Spinal cord (tissue), 10 donors: Measurements from ENCODE around the gene TARBP1. TPM values are rescaled to one million over a fixed set of nuclear protein-coding genes. Genes with fewer than 3 reads are reported as not detected.

ENCODE experiments used
- DNase-seq, 6 donors: peaks; one replicate each; pipeline versions ENCODE4 v3.0.0 to v3.0.0-alpha.2; 2013 to 2015; ENCODE audit warnings: low spot score in 6 of 6, low read depth in 4 of 6
- H3K27ac ChIP-seq: one replicate; pipeline ENCODE4 v1.5.1; 2013; ENCODE audit warnings: low read depth, low read length, control low read depth
- H3K27me3 ChIP-seq: one replicate; pipeline ENCODE4 v1.6.1; 2013; ENCODE audit warnings: low read length; ENCODE audit not compliant: control insufficient read depth, insufficient read depth
- H3K36me3 ChIP-seq: one replicate; pipeline ENCODE4 v1.6.1; 2013; ENCODE audit warnings: low read length; ENCODE audit not compliant: control insufficient read depth, insufficient read depth
- H3K4me1 ChIP-seq: one replicate; pipeline ENCODE4 v1.6.1; 2013; ENCODE audit warnings: low read length; ENCODE audit not compliant: control insufficient read depth, insufficient read depth
- H3K4me3 ChIP-seq: one replicate; pipeline ENCODE4 v1.5.1; 2013; ENCODE audit warnings: low read depth, low read length, control low read depth
- H3K9me3 ChIP-seq: one replicate; pipeline ENCODE4 v1.6.1; 2013; ENCODE audit warnings: low read length; ENCODE audit not compliant: control insufficient read depth, insufficient read depth
- WGBS: methylation state at CpG from one replicate; pipeline ENCODE4 v1.1.5; 2013; ENCODE audit warnings: missing lambda C conversion rate; ENCODE audit not compliant: insufficient coverage; 5-methylcytosine and 5-hydroxymethylcytosine counted together
- polyA plus RNA-seq, 2 donors: library from polyadenylated mRNA; unstranded; fragments of 120-200 nt; gene quantifications; one replicate each; pipeline ENCODE4 v1.2.1, GENCODE V29; 2013; ENCODE audit not compliant: insufficient read length in 2 of 2
- total RNA-seq, 2 donors: library from RNA; depleted of rRNA in 1 of 2; stranded (reverse); fragments of 120-200 nt in 1 of 2; fragments of >200 nt in 1 of 2; gene quantifications; one replicate each; pipeline versions ENCODE4 v1.2.3 to v1.2.4, GENCODE V29; 2013 to 2014
- donor health status: healthy.

Gene TARBP1
- total and polyA plus RNA-seq, 4 donors, result 51.8 to 127 (median 73.6) TPM

DNA sequence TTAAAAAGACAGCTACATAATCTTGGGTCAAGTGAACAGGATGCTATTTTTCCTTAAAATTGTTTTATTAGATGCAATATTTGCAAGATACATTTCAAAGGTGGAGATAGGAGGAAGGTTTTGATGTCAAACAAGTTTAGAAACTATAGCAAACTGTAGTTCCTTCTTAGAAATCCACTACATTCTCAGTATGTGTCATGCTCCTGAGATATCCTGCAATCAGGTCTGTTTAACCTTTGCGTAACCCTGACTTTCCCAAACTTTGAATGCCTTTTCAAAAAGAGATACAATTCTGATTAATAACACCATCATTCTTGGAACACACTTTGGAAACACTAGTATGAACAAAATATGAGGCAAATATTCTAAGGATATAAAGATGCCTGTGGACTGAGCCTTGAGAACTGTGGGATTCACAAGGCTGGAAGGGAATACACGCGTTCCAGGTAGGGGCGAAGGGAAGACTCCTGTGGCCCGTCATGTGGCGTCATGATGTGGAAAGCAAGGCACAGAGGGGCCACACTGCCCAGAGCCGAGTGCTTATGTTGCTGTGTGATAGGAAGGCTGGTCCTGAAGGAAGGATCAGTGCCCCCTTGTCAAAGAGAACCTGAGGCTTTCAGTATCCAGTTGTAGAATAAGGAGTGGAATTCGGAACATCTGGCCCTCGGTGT, 19.6 kb upstream of the TARBP1 start:
- Histone ChIP-seq H3K27me3 (no peaks in the 10 kb centered on the region), H3K36me3 (no peaks in the 10 kb centered on the region), H3K4me3 (no peak overlapping the region), H3K27ac (peak overlapping the region; percentile 95), H3K4me1 (peaks cover 12% of the 10 kb centered on the region), H3K9me3 (no peaks in the 10 kb centered on the region)
- DNase-seq, result no peak
- 67% methylated on average over 9 of the region's 9 CpGs for WGBS

DNA sequence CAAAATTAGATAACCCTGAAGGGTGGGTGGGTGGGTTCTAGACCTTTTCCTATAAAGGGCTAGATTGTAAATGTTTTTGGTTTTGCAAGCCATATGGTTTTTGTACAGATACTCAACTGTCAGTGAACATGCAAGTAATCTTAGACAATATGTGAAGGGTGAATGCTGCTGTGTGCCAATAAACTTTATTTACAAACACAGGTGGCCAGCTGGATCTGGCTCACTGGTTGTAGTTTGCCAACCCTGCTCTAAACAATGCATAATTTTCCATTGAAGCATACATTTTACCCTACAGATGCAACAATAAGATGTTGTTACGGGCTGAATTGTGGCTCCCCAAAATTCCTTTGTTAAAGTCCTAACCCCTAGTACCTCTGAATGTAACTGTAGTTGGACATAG, 18.6 kb upstream of the TARBP1 start:
- Histone ChIP-seq H3K36me3 (no peaks in the 10 kb centered on the region), H3K27me3 (no peaks in the 10 kb centered on the region), H3K4me1 (peaks cover 12% of the 10 kb centered on the region), H3K27ac (no peak overlapping the region), H3K9me3 (no peaks in the 10 kb centered on the region), H3K4me3 (no peak overlapping the region)
- DNase-seq, result no peak
- no CpG with 5 or more reads among the region's 1 CpG for WGBS

- no peaks in the 10 kb centered on the region for H3K27me3 ChIP-seq
- peaks cover 12% of the 10 kb centered on the region for H3K4me1 ChIP-seq
- no peaks in the 10 kb centered on the region for H3K9me3 ChIP-seq
- WGBS, result 75% methylated on average over 5 of the region's 7 CpGs
- H3K27ac ChIP-seq, result peak overlapping the region; percentile 33
- no peak overlapping the region for H3K4me3 ChIP-seq
- no peak for DNase-seq
- no peaks in the 10 kb centered on the region for H3K36me3 ChIP-seq
Measured at GRCh38 chr1:234495231-234495990, 16.4 kb upstream of the TARBP1 start.

DNA sequence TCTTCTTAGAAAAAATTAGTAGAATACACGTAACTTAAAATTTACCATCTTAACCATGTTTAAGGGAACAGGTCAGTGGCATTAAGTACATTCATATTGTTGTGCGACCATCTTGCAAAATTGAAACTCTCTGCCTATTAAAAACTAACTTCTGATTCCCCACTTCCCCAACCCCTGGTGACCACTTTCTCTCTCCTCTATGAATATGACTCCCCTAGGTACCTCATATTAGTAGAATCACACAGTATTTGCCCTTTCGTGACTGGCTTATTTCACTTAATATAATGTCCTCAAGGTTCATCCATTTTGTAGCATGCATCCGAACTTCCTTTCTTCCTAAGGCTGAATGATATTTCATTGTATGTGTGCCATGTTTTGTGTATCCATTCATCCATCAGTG, 15.1 kb upstream of the TARBP1 start:
- no peaks in the 10 kb centered on the region for H3K9me3 ChIP-seq
- no peak overlapping the region for H3K27ac ChIP-seq
- H3K36me3 ChIP-seq, result no peaks in the 10 kb centered on the region
- no peak overlapping the region for H3K4me3 ChIP-seq
- DNase-seq, result no peak
- 100% methylated on average over 1 of the region's 4 CpGs for WGBS
- H3K27me3 ChIP-seq, result no peaks in the 10 kb centered on the region
- peaks cover 6% of the 10 kb centered on the region for H3K4me1 ChIP-seq

- H3K36me3 ChIP-seq, result no peaks in the 10 kb centered on the region
- H3K27ac ChIP-seq, result no peak overlapping the region
- 70% methylated on average over 2 of the region's 4 CpGs for WGBS
- peaks cover 4% of the 10 kb centered on the region for H3K4me1 ChIP-seq
- H3K4me3 ChIP-seq, result no peak overlapping the region
- no peaks in the 10 kb centered on the region for H3K27me3 ChIP-seq
- peak in 1 of 6 donors; percentile 46 for DNase-seq
- H3K9me3 ChIP-seq, result no peaks in the 10 kb centered on the region
Measured at GRCh38 chr1:234490793-234491479, 12.0 kb upstream of the TARBP1 start.

DNA sequence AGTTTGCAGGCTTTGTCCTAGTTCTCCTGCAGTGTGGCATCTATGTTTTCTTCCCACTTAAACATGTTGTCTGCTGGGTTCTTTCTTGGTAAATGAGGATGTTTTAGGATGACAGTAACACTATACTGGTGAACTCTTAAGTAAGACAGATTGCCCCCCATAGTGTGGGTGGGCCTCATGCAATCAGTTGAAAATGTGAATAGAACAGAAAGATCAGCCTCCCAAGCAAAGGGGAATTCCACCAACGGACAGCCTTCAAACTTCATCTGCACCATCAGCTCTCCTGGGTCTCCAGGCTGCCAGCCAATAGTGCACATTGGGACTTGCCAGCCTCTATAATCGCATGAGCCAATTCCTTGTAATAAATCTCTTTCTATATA, 10.7 kb upstream of the TARBP1 start:
- no peaks in the 10 kb centered on the region for H3K36me3 ChIP-seq
- 58% methylated on average over 2 of the region's 2 CpGs for WGBS
- DNase-seq, result no peak

GRCh38 chr1:234489007-234489697, 10.2 kb upstream of the TARBP1 start:
- peak in 1 of 6 donors; percentile 87 for DNase-seq
- Histone ChIP-seq H3K4me1 (peaks cover 4% of the 10 kb centered on the region), H3K27me3 (no peaks in the 10 kb centered on the region), H3K27ac (no peak overlapping the region), H3K36me3 (no peaks in the 10 kb centered on the region), H3K9me3 (no peaks in the 10 kb centered on the region), H3K4me3 (no peak overlapping the region)
- 47% methylated on average over 10 of the region's 11 CpGs for WGBS

More for the DNA sequence above, 10.7 kb upstream of the TARBP1 start:
- H3K4me3 ChIP-seq, result no peak overlapping the region
- peaks cover 4% of the 10 kb centered on the region for H3K4me1 ChIP-seq
- H3K27ac ChIP-seq, result no peak overlapping the region
- H3K9me3 ChIP-seq, result no peaks in the 10 kb centered on the region
- H3K27me3 ChIP-seq, result no peaks in the 10 kb centered on the region

DNA sequence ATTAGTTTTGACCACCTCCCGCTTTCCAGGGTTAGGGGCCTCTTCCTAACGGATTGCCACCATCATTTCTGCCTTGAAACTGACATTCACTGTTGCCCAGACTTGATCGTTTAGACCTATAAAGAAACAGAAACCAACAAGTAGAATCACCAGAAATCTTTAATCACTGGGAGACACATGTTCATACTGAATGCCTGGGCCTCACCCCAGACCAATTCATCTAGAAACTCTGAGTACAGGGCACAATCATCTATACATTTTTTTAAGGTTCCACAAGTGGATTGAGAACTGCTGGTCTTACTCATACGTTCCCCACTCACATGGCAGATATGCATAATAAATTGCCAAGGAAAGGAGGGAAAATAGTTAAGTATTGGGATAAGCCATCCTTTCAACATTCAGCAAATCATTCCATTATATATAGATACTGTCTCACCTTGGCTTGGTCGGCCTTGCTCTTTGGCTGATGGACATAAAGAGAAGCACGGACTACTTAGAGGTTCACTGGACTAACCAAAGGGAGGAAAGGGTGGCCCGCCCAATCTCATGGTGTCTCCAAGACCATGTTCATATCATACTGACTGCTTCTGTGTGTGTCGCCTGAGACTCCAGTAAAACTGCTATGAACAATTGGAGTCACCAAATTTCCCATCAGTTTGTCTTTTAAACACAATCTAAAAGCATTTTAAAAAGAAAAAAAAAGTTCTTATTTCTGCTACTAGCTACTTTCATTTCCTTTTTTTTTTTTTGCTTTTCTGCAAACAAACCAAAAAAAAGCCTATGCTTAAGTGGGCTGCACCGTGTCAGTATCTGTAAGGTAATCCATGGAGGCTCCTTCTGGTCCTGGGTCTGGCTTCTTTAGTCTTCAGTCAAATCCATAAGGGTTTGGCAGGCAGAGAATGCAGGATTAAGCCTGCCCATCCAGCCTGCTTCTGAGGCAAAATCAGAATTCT, 9.4 kb upstream of the TARBP1 start:
- H3K4me1 ChIP-seq, result peaks cover 4% of the 10 kb centered on the region
- WGBS, result 81% methylated on average over 5 of the region's 9 CpGs
- no peaks in the 10 kb centered on the region for H3K27me3 ChIP-seq
- H3K27ac ChIP-seq, result no peak overlapping the region
- H3K36me3 ChIP-seq, result no peaks in the 10 kb centered on the region
- no peaks in the 10 kb centered on the region for H3K9me3 ChIP-seq
- DNase-seq, result no peak
- no peak overlapping the region for H3K4me3 ChIP-seq
